Caco-2 (cell line): Measurements from ENCODE around the gene PIGU. TPM values are rescaled to one million over a fixed set of nuclear protein-coding genes. Genes with fewer than 3 reads are reported as not detected.
A peak's percentile ranks its signal among the peaks of the same experiment; 100 is the strongest.

Experiments used
- BruUV-seq: library from RNA; stranded (reverse); fragments of 400-500 nt; replicated peaks from 2 replicates; lab custom pipeline; 2021; lab: Mats Ljungman, UMichigan
- CTCF ChIA-PET: fragments of 300-600 bp; sonication (Branson Sonifier 250); formaldehyde crosslinking; loops from one replicate; lab custom pipeline; 2022; ENCODE audit warnings: antibody characterized with exemption; lab: Charles Lee
- POLR2A ChIA-PET: fragments of 300-600 bp; sonication (Branson Sonifier 250); formaldehyde crosslinking; loops from one replicate; lab custom pipeline; 2022; ENCODE audit warnings: antibody characterized with exemption; lab: Charles Lee
- DNase-seq, 2 experiments: peaks; one replicate each; pipeline versions ENCODE4 v3.0.0 to v3.0.0-alpha.2; 2020 to 2022
- H3K27me3 ChIP-seq: replicated peaks from 2 replicates; pipeline ENCODE4 v1.6.0; 2011; ENCODE audit warnings: low read length; ENCODE audit not compliant: control insufficient read depth, insufficient read depth
- H3K36me3 ChIP-seq: 2 replicates; pipeline ENCODE4 v1.5.1; 2011; ENCODE audit warnings: low read length; ENCODE audit not compliant: control insufficient read depth, insufficient read depth
- H3K4me1 ChIP-seq: fragments of 250-450 bp; sonication (Bioruptor Pico); 2 replicates; pipeline ENCODE4 v1.5.1; 2020; ENCODE audit warnings: mild to moderate bottlenecking
- H3K4me3 ChIP-seq: 2 replicates; pipeline ENCODE4 v1.5.1; 2011; ENCODE audit warnings: low read depth, mild to moderate bottlenecking, control low read depth, low read length
- H3K9me3 ChIP-seq: fragments of 250-450 bp; sonication (Bioruptor Pico); 2 replicates; pipeline ENCODE4 v1.5.1; 2020; ENCODE audit warnings: mild to moderate bottlenecking, moderate library complexity
- H3K27ac Mint-ChIP-seq: one replicate; pipeline ENCODE4 v1.8.0; 2022; ENCODE audit warnings: mixed read lengths; ENCODE audit not compliant: unreplicated experiment
- H3K27me3 Mint-ChIP-seq: one replicate; pipeline ENCODE4 v1.8.0; 2022; ENCODE audit warnings: mixed read lengths; ENCODE audit not compliant: insufficient read depth, unreplicated experiment
- H3K36me3 Mint-ChIP-seq: one replicate; pipeline ENCODE4 v1.8.0; 2022; ENCODE audit warnings: mild to moderate bottlenecking, mixed read lengths; ENCODE audit not compliant: insufficient read depth, unreplicated experiment
- H3K4me1 Mint-ChIP-seq: one replicate; pipeline ENCODE4 v1.8.0; 2022; ENCODE audit warnings: low read depth, mixed read lengths; ENCODE audit not compliant: unreplicated experiment
- H3K4me3 Mint-ChIP-seq: one replicate; pipeline ENCODE4 v1.8.0; 2022; ENCODE audit warnings: mild to moderate bottlenecking, moderate library complexity, mixed read lengths; ENCODE audit not compliant: unreplicated experiment
- H3K9me3 Mint-ChIP-seq: one replicate; pipeline ENCODE4 v1.8.0; 2022; ENCODE audit warnings: mixed read lengths; ENCODE audit not compliant: unreplicated experiment
- CTCF ChIP-seq, 2 experiments: fragments of 200-600 bp in 1 of 2; IDR thresholded peaks; 1 replicate in 1 of 2; 2 replicates in 1 of 2; pipeline versions ENCODE4 v1.5.1 to v1.8.0; 2011 to 2022; ENCODE audit warnings: antibody characterized with exemption in 1 of 2, control low read depth in 1 of 2, inconsistent platforms in 1 of 2, low read depth in 1 of 2, low read length in 1 of 2, mild to moderate bottlenecking in 1 of 2, moderate library complexity in 1 of 2; ENCODE audit not compliant: insufficient read depth in 1 of 2, severe bottlenecking in 1 of 2, unreplicated experiment in 1 of 2
- intact Hi-C: fragments of 100-400 bp; cut with micrococcal nuclease; formaldehyde crosslinking; loops from one replicate; pipeline ENCODE4 v1.10.0; 2022; ENCODE audit not compliant: unreplicated experiment
- total RNA-seq: library from RNA; stranded (reverse); gene quantifications from 2 replicates; pipeline ENCODE4 v1.2.3, GENCODE V29; 2022

Gene PIGU
- total RNA-seq, 1 experiment from 2014 or later, result 61.7 TPM

- H3K9me3 Mint-ChIP-seq, result no peaks in the 10 kb centered on the region
- H3K27ac Mint-ChIP-seq, result peak within 1 kb of the TSS; percentile 99
- ChIA-PET POLR2A (interaction anchor here (0.5 to 2.3 kb wide), 24 partner anchors 12 to 740 kb away, joined by 3 to 40 read pairs (median 4); partner anchors contain the start of genes DYNLRB1, EIF2S2, ITCH and PIGU), CTCF (interaction anchor here (0.6 to 3.5 kb wide), 19 partner anchors 14 to 514 kb away, joined by 3 to 15 read pairs (median 4); no protein-coding TSS in a partner anchor)
- Histone ChIP-seq H3K27me3 (no peaks in the 10 kb centered on the region), H3K4me3 (peak within 1 kb of the TSS; percentile 48), H3K9me3 (no peaks in the 10 kb centered on the region), H3K4me1 (peaks cover 34% of the 10 kb centered on the region), H3K36me3 (no peaks in the 10 kb centered on the region)
- peak within 1 kb of the TSS; percentile 99 for H3K4me3 Mint-ChIP-seq
- H3K4me1 Mint-ChIP-seq, result peaks cover 44% of the 10 kb centered on the region
- peaks cover 26% of the 10 kb centered on the region for H3K36me3 Mint-ChIP-seq
- no TSS peak for BruUV-seq
- peak; percentile 99 for DNase-seq
- peaks cover 3% of the 10 kb centered on the region for H3K27me3 Mint-ChIP-seq
- no peak for TF ChIP-seq CTCF (IDR thresholded peaks at IDR 0.05; ENCODE audit: insufficient read depth in 1 of 2, low read depth in 1 of 2, low read length in 1 of 2, severe bottlenecking in 1 of 2, unreplicated experiment in 1 of 2)
- intact Hi-C loops, result loop anchor here (1.0 to 5.0 kb wide), 5 partner anchors 28 to 514 kb away; no protein-coding TSS in a partner anchor
These were observed 27.5 kb upstream of the PIGU start, which contains the start of gene TP53INP2 for GRCh38 chr20:34704177-34705007. TSS of gene TP53INP2 (plus strand) at chr20:34704344. CDS start at chr20:34708740, 4,396 bp downstream.

GRCh38 chr20:34703424-34704176, 26.7 kb upstream of the PIGU start:
- POLR2A ChIA-PET, result interaction anchor here (0.5 to 2.3 kb wide), 27 partner anchors 13 to 739 kb away, joined by 3 to 40 read pairs (median 4); partner anchors contain the start of genes DYNLRB1, EIF2S2, ITCH and PIGU
- Mint-ChIP-seq H3K36me3 (peaks cover 22% of the 10 kb centered on the region), H3K4me3 (peak overlapping the region; percentile 99), H3K27me3 (peaks cover 3% of the 10 kb centered on the region), H3K4me1 (peaks cover 42% of the 10 kb centered on the region), H3K9me3 (no peaks in the 10 kb centered on the region), H3K27ac (peak overlapping the region; percentile 99)
- CTCF ChIA-PET, result interaction anchor here (0.6 to 3.5 kb wide), 19 partner anchors 14 to 513 kb away, joined by 3 to 15 read pairs (median 4); no protein-coding TSS in a partner anchor
- DNase-seq, result peak; percentile 80 to 84
- no peaks in the 10 kb centered on the region for H3K9me3 ChIP-seq
- peak overlapping the region; percentile 48 for H3K4me3 ChIP-seq
- BruUV-seq, result TSS peak; percentile 92
- no peak for TF ChIP-seq CTCF (IDR thresholded peaks at IDR 0.05; ENCODE audit: insufficient read depth in 1 of 2, low read depth in 1 of 2, low read length in 1 of 2, severe bottlenecking in 1 of 2, unreplicated experiment in 1 of 2)
- peaks cover 34% of the 10 kb centered on the region for H3K4me1 ChIP-seq
- no peaks in the 10 kb centered on the region for H3K36me3 ChIP-seq
- intact Hi-C loops, result loop anchor here (1.0 to 2.0 kb wide), 3 partner anchors 27 to 513 kb away; no protein-coding TSS in a partner anchor
- no peaks in the 10 kb centered on the region for H3K27me3 ChIP-seq
